Ureter (tissue), 1 donor: Measurements from ENCODE around the gene RTKN. TPM values are rescaled to one million over a fixed set of nuclear protein-coding genes. Genes with fewer than 3 reads are reported as not detected.

Experiments used
- DNase-seq: peaks from one replicate; pipeline ENCODE4 v3.0.0-alpha.2; 2020; ENCODE audit warnings: low spot score
- total RNA-seq: library from RNA; stranded (reverse); gene quantifications from one replicate; pipeline ENCODE4 v1.2.4, GENCODE V29; 2023
- donor health status: DM: yes; HTN: yes; CAD: no.

Gene RTKN
- total RNA-seq, 1 donor from 2014 or later = 36.4 TPM

DNA sequence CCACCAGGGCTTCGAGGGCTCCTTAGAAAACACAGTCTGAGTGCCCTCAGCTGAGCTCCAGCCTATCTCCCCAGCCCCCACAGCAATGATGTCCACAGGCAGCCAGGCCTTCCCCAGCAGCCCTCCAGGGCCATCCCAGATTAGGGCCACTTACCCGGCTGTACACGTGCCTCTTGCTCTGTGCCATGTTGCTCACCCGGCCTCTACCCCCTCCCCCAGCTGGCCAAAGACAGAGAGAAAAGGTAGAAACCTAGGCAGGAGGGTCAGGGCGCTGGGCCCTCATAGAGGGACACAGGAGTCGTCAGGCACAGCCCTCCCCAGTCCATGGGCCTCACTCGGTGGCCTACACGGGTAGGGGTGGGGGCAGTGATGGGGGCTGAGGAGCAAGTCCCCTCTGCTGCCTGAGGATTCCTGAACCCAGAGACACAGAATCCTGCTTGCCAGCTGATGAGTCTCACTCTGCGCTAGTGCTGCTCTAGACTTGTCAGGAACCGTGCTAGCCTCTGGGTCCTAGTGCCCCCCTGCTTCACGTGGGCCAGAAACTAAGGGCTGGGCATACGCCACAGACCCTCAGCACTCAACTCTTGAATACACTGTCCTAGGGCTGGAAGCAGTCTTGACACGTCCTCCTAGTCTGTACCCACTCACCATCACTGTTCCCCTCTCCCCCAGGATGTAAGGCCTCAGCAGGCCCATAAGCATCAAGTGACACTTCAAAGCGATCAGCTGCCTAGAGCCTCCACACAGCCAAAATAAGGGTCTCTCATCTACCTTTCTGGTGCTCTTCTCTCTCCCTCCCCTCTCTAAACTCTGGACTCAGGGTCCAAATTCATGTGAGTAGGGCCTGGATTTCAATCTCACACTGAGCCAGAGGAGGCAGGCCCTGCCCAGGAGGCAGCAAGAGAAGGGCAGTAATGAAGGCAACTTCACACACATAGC, 61.6 kb downstream of the RTKN start, which contains the start of gene DCTN1:
TSS of gene DCTN1 (minus strand) at position 461 of the 939 bp plus-strand sequence. CDS start at position 187, 274 bp downstream.
- DNase-seq = peak; percentile 57

DNA sequence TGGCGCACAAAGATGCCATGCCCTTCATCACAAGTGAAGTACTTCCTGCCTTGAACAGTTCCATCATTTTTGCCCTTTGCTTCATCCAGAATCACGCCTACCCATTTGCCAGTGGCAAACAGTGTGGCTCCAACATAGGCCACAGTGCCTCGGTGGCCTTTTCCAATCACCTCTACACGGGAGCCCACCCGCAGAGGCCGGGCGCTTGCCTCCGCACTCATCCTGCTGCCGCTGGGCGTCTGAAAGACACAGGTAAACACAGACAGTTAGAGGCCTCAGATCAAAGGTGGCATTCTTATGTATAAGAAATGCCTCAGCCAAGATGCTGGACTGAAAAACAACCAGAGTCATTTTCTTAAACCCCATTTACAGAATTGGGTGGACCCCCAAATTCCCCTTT, 63.7 kb downstream of the RTKN start:
- no peak for DNase-seq

DNA sequence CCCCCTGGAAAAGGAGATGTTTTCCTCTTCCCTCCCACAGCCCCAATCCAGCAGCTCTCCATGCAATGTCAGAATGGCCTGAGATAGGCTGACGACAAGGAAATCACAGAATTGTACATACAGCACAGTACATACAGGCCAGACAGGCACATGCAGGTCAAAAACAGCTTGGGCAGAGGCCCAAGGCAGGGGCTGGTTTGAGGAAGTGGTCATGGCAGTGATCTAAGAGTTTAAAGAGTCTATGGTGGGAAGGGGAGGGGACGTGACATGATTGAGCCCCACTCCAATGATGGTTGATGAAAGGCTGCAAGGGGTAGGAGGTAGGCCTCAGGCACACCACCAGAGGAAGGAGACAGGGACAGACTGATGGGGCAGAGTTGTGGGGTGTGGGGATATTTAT, 65.9 kb downstream of the RTKN start:
- no peak for DNase-seq

Other genes starting within 250 kb of the RTKN start
- gene MTHFD2, start 243.3 kb downstream of the RTKN start, total RNA-seq = 92.5 TPM
- 7.2 TPM for gene SLC4A5, start 98.5 kb downstream of the RTKN start, total RNA-seq
- gene DCTN1, start 61.6 kb downstream of the RTKN start, total RNA-seq = 143 TPM
- gene C2orf81, start 20.3 kb downstream of the RTKN start, total RNA-seq = 5.5 TPM
- gene WDR54, start 20.2 kb downstream of the RTKN start, total RNA-seq = 11.3 TPM
- 55.9 TPM for gene INO80B, start 13.2 kb upstream of the RTKN start, total RNA-seq
- 100 TPM for gene WBP1, start 16.5 kb upstream of the RTKN start, total RNA-seq
- 51.6 TPM for gene MOGS, start 23.4 kb upstream of the RTKN start, total RNA-seq
- 71.8 TPM for gene MRPL53, start 30.7 kb upstream of the RTKN start, total RNA-seq
- 28.6 TPM for gene CCDC142, start 41.1 kb upstream of the RTKN start, total RNA-seq
- 22.5 TPM for gene TTC31, start 41.1 kb upstream of the RTKN start, total RNA-seq
- gene LBX2, start 57.7 kb upstream of the RTKN start, total RNA-seq = 0.36 TPM
- gene PCGF1, start 65.8 kb upstream of the RTKN start, total RNA-seq = 46.6 TPM
- gene TLX2, start 72.5 kb upstream of the RTKN start, total RNA-seq = not detected
- 1.4 TPM for gene DQX1, start 84.3 kb upstream of the RTKN start, total RNA-seq
- 98.5 TPM for gene AUP1, start 87.8 kb upstream of the RTKN start, total RNA-seq
- gene HTRA2, start 88.0 kb upstream of the RTKN start, total RNA-seq = 22.4 TPM
- 6.4 TPM for gene LOXL3, start 112.0 kb upstream of the RTKN start, total RNA-seq
- gene DOK1, start 112.8 kb upstream of the RTKN start, total RNA-seq = 11.8 TPM
- gene M1AP, start 206.4 kb upstream of the RTKN start, total RNA-seq = 1.4 TPM
- gene SEMA4F, start 212.3 kb upstream of the RTKN start, total RNA-seq = 9.1 TPM